ENCODE results near the gene ITGB5.

GRCh38 chr3:124826703-124827102 lies 60.5 kb downstream of the ITGB5 start:
- TF ChIP-seq, protein P1, sequence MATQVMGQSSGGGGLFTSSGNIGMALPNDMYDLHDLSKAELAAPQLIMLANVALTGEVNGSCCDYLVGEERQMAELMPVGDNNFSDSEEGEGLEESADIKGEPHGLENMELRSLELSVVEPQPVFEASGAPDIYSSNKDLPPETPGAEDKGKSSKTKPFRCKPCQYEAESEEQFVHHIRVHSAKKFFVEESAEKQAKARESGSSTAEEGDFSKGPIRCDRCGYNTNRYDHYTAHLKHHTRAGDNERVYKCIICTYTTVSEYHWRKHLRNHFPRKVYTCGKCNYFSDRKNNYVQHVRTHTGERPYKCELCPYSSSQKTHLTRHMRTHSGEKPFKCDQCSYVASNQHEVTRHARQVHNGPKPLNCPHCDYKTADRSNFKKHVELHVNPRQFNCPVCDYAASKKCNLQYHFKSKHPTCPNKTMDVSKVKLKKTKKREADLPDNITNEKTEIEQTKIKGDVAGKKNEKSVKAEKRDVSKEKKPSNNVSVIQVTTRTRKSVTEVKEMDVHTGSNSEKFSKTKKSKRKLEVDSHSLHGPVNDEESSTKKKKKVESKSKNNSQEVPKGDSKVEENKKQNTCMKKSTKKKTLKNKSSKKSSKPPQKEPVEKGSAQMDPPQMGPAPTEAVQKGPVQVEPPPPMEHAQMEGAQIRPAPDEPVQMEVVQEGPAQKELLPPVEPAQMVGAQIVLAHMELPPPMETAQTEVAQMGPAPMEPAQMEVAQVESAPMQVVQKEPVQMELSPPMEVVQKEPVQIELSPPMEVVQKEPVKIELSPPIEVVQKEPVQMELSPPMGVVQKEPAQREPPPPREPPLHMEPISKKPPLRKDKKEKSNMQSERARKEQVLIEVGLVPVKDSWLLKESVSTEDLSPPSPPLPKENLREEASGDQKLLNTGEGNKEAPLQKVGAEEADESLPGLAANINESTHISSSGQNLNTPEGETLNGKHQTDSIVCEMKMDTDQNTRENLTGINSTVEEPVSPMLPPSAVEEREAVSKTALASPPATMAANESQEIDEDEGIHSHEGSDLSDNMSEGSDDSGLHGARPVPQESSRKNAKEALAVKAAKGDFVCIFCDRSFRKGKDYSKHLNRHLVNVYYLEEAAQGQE (IDR thresholded peaks at IDR 0.05; ENCODE audit: low read depth) = no peak
- TF ChIP-seq CREB1 (IDR thresholded peaks at IDR 0.05; ENCODE audit: low read depth) (no peak), TAF1 (IDR thresholded peaks at IDR 0.05; ENCODE audit: low read depth) (no peak), ZBTB7A (IDR thresholded peaks at IDR 0.05; ENCODE audit: low read depth) (no peak), RAD21 (IDR thresholded peaks at IDR 0.05; ENCODE audit: low read depth) (no peak)

Data from Ishikawa (cell line).